WTC11 (cell line): ENCODE measurements around the gene CT47B1. TPM values are rescaled to one million over a fixed set of nuclear protein-coding genes. Genes with fewer than 3 reads are reported as not detected.

ENCODE experiments used
- ATAC-seq: fragments of 200-7000 bp; cut with Tn5 transposase; 2 replicates; pipeline ENCODE4 v1.10.0; 2021; ENCODE audit warnings: mild to moderate bottlenecking, moderate library complexity
- CTCF ChIA-PET: fragments of 300-600 bp; sonication (Branson Sonifier 250); formaldehyde crosslinking; loops from one replicate; lab custom pipeline; 2021; ENCODE audit warnings: antibody characterized with exemption; lab: Charles Lee
- POLR2A ChIA-PET: fragments of 350-600 bp; sonication (Branson Sonifier 250); formaldehyde crosslinking; loops from one replicate; lab custom pipeline; 2021; ENCODE audit warnings: antibody characterized with exemption; lab: Charles Lee
- DNase-seq: peaks from one replicate; pipeline ENCODE4 v3.0.0; 2021; ENCODE audit warnings: low spot score
- H3K27ac Mint-ChIP-seq: 2 replicates; pipeline ENCODE4 v1.8.0; 2021; ENCODE audit warnings: mixed read lengths
- H3K27me3 Mint-ChIP-seq: 2 replicates; pipeline ENCODE4 v1.8.0; 2021; ENCODE audit warnings: low read depth, mild to moderate bottlenecking, moderate library complexity, mixed read lengths
- H3K36me3 Mint-ChIP-seq: 2 replicates; pipeline ENCODE4 v1.8.0; 2021; ENCODE audit warnings: mixed read lengths
- H3K4me1 Mint-ChIP-seq: 2 replicates; pipeline ENCODE4 v1.8.0; 2022; ENCODE audit warnings: mixed read lengths
- H3K4me3 Mint-ChIP-seq: 2 replicates; pipeline ENCODE4 v1.8.0; 2021; ENCODE audit warnings: mild to moderate bottlenecking, moderate library complexity, mixed read lengths
- H3K9me3 Mint-ChIP-seq: 2 replicates; pipeline ENCODE4 v1.8.0; 2021; ENCODE audit warnings: mixed read lengths
- ATF2 ChIP-seq: sonication (generic); formaldehyde crosslinking; IDR thresholded peaks from 2 replicates; pipeline ENCODE4 v1.8.1; 2022; ENCODE audit warnings: low read depth, missing genetic modification reagents, borderline replicate concordance
- CDX4 ChIP-seq: fragments of 250-450 bp; sonication (Bioruptor Pico); IDR thresholded peaks from 2 replicates; pipeline ENCODE4 v1.9.0; 2021; ENCODE audit warnings: moderate library complexity, mild to moderate bottlenecking, inconsistent platforms, borderline replicate concordance
- CREM ChIP-seq: sonication (generic); formaldehyde crosslinking; IDR thresholded peaks from 2 replicates; pipeline ENCODE4 v1.8.1; 2022; ENCODE audit warnings: mild to moderate bottlenecking, missing genetic modification reagents, moderate library complexity
- CTCF ChIP-seq: fragments of 200-600 bp; IDR thresholded peaks from 2 replicates; pipeline ENCODE4 v1.8.0; 2022; ENCODE audit warnings: antibody characterized with exemption
- FOXP4 ChIP-seq: sonication (generic); formaldehyde crosslinking; IDR thresholded peaks from 2 replicates; pipeline ENCODE4 v1.8.0; 2022; ENCODE audit warnings: mild to moderate bottlenecking, missing genetic modification reagents
- IRF1 ChIP-seq: sonication (generic); formaldehyde crosslinking; IDR thresholded peaks from 2 replicates; pipeline ENCODE4 v1.8.0; 2023; ENCODE audit warnings: missing genetic modification reagents
- IRF2 ChIP-seq: sonication (generic); formaldehyde crosslinking; IDR thresholded peaks from 2 replicates; pipeline ENCODE4 v1.8.0; 2022; ENCODE audit warnings: low read depth, missing genetic modification reagents, borderline replicate concordance
- JUN ChIP-seq: sonication (generic); formaldehyde crosslinking; IDR thresholded peaks from 2 replicates; pipeline ENCODE4 v1.8.0; 2023; ENCODE audit warnings: mild to moderate bottlenecking, missing genetic modification reagents
- MXD4 ChIP-seq: fragments of 250-450 bp; sonication (Bioruptor Pico); IDR thresholded peaks from 2 replicates; pipeline ENCODE4 v1.8.0; 2021; ENCODE audit warnings: mild to moderate bottlenecking, moderate library complexity, borderline replicate concordance
- OVOL2 ChIP-seq: fragments of 250-450 bp; sonication (Bioruptor Pico); IDR thresholded peaks from 2 replicates; pipeline ENCODE4 v1.9.0; 2021; ENCODE audit warnings: mild to moderate bottlenecking, borderline replicate concordance
- TCF7 ChIP-seq: sonication (generic); formaldehyde crosslinking; IDR thresholded peaks from 2 replicates; pipeline ENCODE4 v1.8.0; 2022; ENCODE audit warnings: mild to moderate bottlenecking, low read depth, missing genetic modification reagents, moderate library complexity
- TP53 ChIP-seq: sonication (generic); formaldehyde crosslinking; IDR thresholded peaks from 2 replicates; pipeline ENCODE4 v1.8.1; 2023; ENCODE audit warnings: mild to moderate bottlenecking, missing genetic modification reagents
- ZBTB43 ChIP-seq: sonication (generic); formaldehyde crosslinking; IDR thresholded peaks from 2 replicates; pipeline ENCODE4 v1.8.1; 2023; ENCODE audit warnings: mild to moderate bottlenecking, missing genetic modification reagents
- ZNF138 ChIP-seq: sonication (generic); formaldehyde crosslinking; conservative IDR thresholded peaks from 2 replicates; pipeline ENCODE4 v1.8.1; 2022; ENCODE audit warnings: mild to moderate bottlenecking, moderate library complexity, missing genetic modification reagents
- ZNF263 ChIP-seq: sonication (generic); formaldehyde crosslinking; IDR thresholded peaks from 2 replicates; pipeline ENCODE4 v1.8.1; 2022; ENCODE audit warnings: low read depth, mild to moderate bottlenecking, moderate library complexity, missing genetic modification reagents
- ZNF425 ChIP-seq: fragments of 250-450 bp; sonication (Bioruptor Pico); conservative IDR thresholded peaks from 2 replicates; pipeline ENCODE4 v1.9.0; 2021; ENCODE audit warnings: mild to moderate bottlenecking
- ZNF532 ChIP-seq: fragments of 250-450 bp; sonication (Bioruptor Pico); IDR thresholded peaks from 2 replicates; pipeline ENCODE4 v1.9.0; 2021; ENCODE audit warnings: mild to moderate bottlenecking, borderline replicate concordance
- ZSCAN18 ChIP-seq: fragments of 250-450 bp; sonication (Bioruptor Pico); IDR thresholded peaks from 2 replicates; pipeline ENCODE4 v2.1.2; 2022; ENCODE audit warnings: mild to moderate bottlenecking, moderate library complexity
- total RNA-seq: library from RNA; stranded (reverse); gene quantifications from 3 replicates; pipeline ENCODE4 v1.2.3, GENCODE V29; 2021

The CT47B1 gene
- total RNA-seq, 1 experiment from 2014 or later: not detected

GRCh38 chrX:120824021-120824420 lies 51.6 kb downstream of the CT47B1 start:
- H3K27me3 Mint-ChIP-seq: peaks cover 100% of the 10 kb centered on the region
- CTCF ChIA-PET: interaction anchor here (1.1 kb wide), 1 partner anchor 33 kb away, joined by 3 read pairs; no protein-coding TSS in a partner anchor
- POLR2A ChIA-PET: no interaction called here
- no peak overlapping the region for H3K27ac Mint-ChIP-seq
- DNase-seq (no peak), ATAC-seq (no peak)
- H3K4me1 Mint-ChIP-seq: no peaks in the 10 kb centered on the region
- TF ChIP-seq ZNF425 (CRISPR knock-in tag) (no peak), IRF2 (no peak), CTCF (no peak), ZNF263 (CRISPR knock-in tag) (no peak), CREM (CRISPR knock-in tag) (no peak), TP53 (no peak), ZNF138 (no peak), FOXP4 (CRISPR knock-in tag) (no peak), MXD4 (CRISPR knock-in tag) (no peak), ZSCAN18 (CRISPR knock-in tag) (no peak)
- no peak overlapping the region for H3K4me3 Mint-ChIP-seq
- H3K9me3 Mint-ChIP-seq: no peaks in the 10 kb centered on the region
- no peaks in the 10 kb centered on the region for H3K36me3 Mint-ChIP-seq

- Mint-ChIP-seq H3K4me3 (no peak overlapping the region), H3K27me3 (peaks cover 100% of the 10 kb centered on the region), H3K4me1 (no peaks in the 10 kb centered on the region), H3K36me3 (no peaks in the 10 kb centered on the region), H3K9me3 (no peaks in the 10 kb centered on the region), H3K27ac (no peak overlapping the region)
- ATAC-seq: no peak
- ChIA-PET POLR2A (no interaction called here), CTCF (interaction anchor here (1.1 kb wide), 1 partner anchor 34 kb away, joined by 3 read pairs; no protein-coding TSS in a partner anchor)
- no peak for DNase-seq
- TF ChIP-seq IRF1 (CRISPR knock-in tag) (no peak), ATF2 (CRISPR knock-in tag) (no peak), OVOL2 (CRISPR knock-in tag) (no peak), ZNF263 (CRISPR knock-in tag) (no peak), ZNF532 (CRISPR knock-in tag) (no peak), CDX4 (CRISPR knock-in tag) (no peak), JUN (CRISPR knock-in tag) (no peak), ZBTB43 (CRISPR knock-in tag) (no peak), TCF7 (CRISPR knock-in tag) (no peak)
Observed at GRCh38 chrX:120823556-120823955, 52.1 kb downstream of the CT47B1 start.
